Naive thymus-derived CD4-positive, alpha-beta T cell (primary cell): Measurements from ENCODE around the gene PCBP3. TPM values are rescaled to one million over a fixed set of nuclear protein-coding genes. Genes with fewer than 3 reads are reported as not detected.
A peak's percentile ranks its signal among the peaks of the same experiment; 100 is the strongest.
"Not testable (repeated sequence)": the region's sequence is repeated elsewhere in the genome, so short reads cannot be mapped to it uniquely, and the experiment has no call there.

Experiments used
- ATAC-seq: fragments of 150-1000 bp; cut with Tn5 transposase; 2 replicates; pipeline ENCODE4 v1.10.0; 2021; ENCODE audit warnings: mild to moderate bottlenecking, moderate library complexity
- CTCF ChIA-PET: fragments of 350-600 bp; sonication (Branson Sonifier 250); formaldehyde crosslinking; loops from one replicate; lab custom pipeline; 2021; ENCODE audit warnings: antibody characterized with exemption; lab: Charles Lee
- POLR2A ChIA-PET: fragments of 350-600 bp; sonication (Branson Sonifier 250); formaldehyde crosslinking; loops from one replicate; lab custom pipeline; 2021; ENCODE audit warnings: antibody characterized with exemption, inconsistent platforms; lab: Charles Lee
- DNase-seq, 9 donors: peaks; one replicate each; pipeline versions ENCODE4 v3.0.0 to v3.0.0-alpha.2; 2020 to 2022; ENCODE audit warnings: mixed read lengths in 1 of 9
- H3K27ac ChIP-seq: one replicate; pipeline ENCODE4 v1.7.0; 2013; ENCODE audit warnings: mild to moderate bottlenecking, low read depth, low read length, moderate library complexity
- H3K27me3 ChIP-seq, 2 donors: one replicate each; pipeline ENCODE4 v1.7.0; 2013; ENCODE audit warnings: low read length in 2 of 2, mild to moderate bottlenecking in 2 of 2, moderate library complexity in 2 of 2; ENCODE audit not compliant: control insufficient read depth in 2 of 2, insufficient read depth in 2 of 2
- H3K36me3 ChIP-seq, 3 experiments: 1 replicate in 2 of 3; 2 replicates in 1 of 3; pipeline ENCODE4 v1.7.0; 2013; ENCODE audit warnings: low read length in 3 of 3, mild to moderate bottlenecking in 3 of 3, moderate library complexity in 1 of 3; ENCODE audit not compliant: insufficient read depth in 3 of 3, control insufficient read depth in 2 of 3
- H3K4me1 ChIP-seq, 2 donors: one replicate each; pipeline ENCODE4 v1.7.0; 2013; ENCODE audit warnings: low read length in 2 of 2, mild to moderate bottlenecking in 2 of 2, moderate library complexity in 1 of 2; ENCODE audit not compliant: control insufficient read depth in 2 of 2, insufficient read depth in 2 of 2
- H3K4me3 ChIP-seq: 2 replicates; pipeline ENCODE4 v1.7.0; 2013; ENCODE audit warnings: mild to moderate bottlenecking, low read length
- H3K9me3 ChIP-seq, 3 experiments: 1 replicate in 2 of 3; 2 replicates in 1 of 3; pipeline ENCODE4 v1.7.0; 2013; ENCODE audit warnings: low read length in 3 of 3; ENCODE audit not compliant: control insufficient read depth in 2 of 3
- H3K27ac Mint-ChIP-seq, 9 donors: one replicate each; pipeline ENCODE4 v1.8.0; 2020 to 2022; ENCODE audit warnings: mixed read lengths in 9 of 9, mild to moderate bottlenecking in 8 of 9, moderate library complexity in 5 of 9, inconsistent platforms in 2 of 9
- H3K27me3 Mint-ChIP-seq, 5 donors: one replicate each; pipeline ENCODE4 v1.8.0; 2021 to 2022; ENCODE audit warnings: mixed read lengths in 5 of 5, mild to moderate bottlenecking in 1 of 5
- H3K36me3 Mint-ChIP-seq, 5 donors: one replicate each; pipeline ENCODE4 v1.8.0; 2020 to 2022; ENCODE audit warnings: mixed read lengths in 5 of 5, mild to moderate bottlenecking in 3 of 5, inconsistent platforms in 1 of 5
- H3K4me1 Mint-ChIP-seq, 7 donors: one replicate each; pipeline ENCODE4 v1.8.0; 2020 to 2022; ENCODE audit warnings: mixed read lengths in 7 of 7, mild to moderate bottlenecking in 3 of 7, inconsistent platforms in 1 of 7
- H3K4me3 Mint-ChIP-seq, 10 donors: one replicate each; pipeline ENCODE4 v1.8.0; 2020 to 2022; ENCODE audit warnings: mild to moderate bottlenecking in 10 of 10, mixed read lengths in 10 of 10, moderate library complexity in 6 of 10, inconsistent platforms in 2 of 10
- H3K9me3 Mint-ChIP-seq, 11 donors: one replicate each; pipeline ENCODE4 v1.8.0; 2020 to 2022; ENCODE audit warnings: mixed read lengths in 11 of 11, mild to moderate bottlenecking in 4 of 11, inconsistent platforms in 1 of 11, moderate library complexity in 1 of 11
- intact Hi-C, 2 donors: fragments of 100-400 bp; cut with micrococcal nuclease; formaldehyde crosslinking; loops; one replicate each; pipeline ENCODE4 v1.15.1; 2023
- polyA plus RNA-seq, 2 donors: library from polyadenylated mRNA; unstranded; fragments of 300-500 nt; fragmentation: Illumina TruSeq; gene quantifications; one replicate each; pipeline ENCODE4 v1.2.3, GENCODE V29; 2021
- total RNA-seq, 6 experiments: library from RNA in 5 of 6; stranded (reverse) in 5 of 6; gene quantifications; 1 replicate in 5 of 6; 2 replicates in 1 of 6; pipeline ENCODE4 v1.2.3 and lab custom pipeline; 2021 to 2026

PCBP3 gene
- total and polyA plus RNA-seq, 7 experiments from 2014 or later: 1.2 to 5.2 (median 1.6) TPM

DNA sequence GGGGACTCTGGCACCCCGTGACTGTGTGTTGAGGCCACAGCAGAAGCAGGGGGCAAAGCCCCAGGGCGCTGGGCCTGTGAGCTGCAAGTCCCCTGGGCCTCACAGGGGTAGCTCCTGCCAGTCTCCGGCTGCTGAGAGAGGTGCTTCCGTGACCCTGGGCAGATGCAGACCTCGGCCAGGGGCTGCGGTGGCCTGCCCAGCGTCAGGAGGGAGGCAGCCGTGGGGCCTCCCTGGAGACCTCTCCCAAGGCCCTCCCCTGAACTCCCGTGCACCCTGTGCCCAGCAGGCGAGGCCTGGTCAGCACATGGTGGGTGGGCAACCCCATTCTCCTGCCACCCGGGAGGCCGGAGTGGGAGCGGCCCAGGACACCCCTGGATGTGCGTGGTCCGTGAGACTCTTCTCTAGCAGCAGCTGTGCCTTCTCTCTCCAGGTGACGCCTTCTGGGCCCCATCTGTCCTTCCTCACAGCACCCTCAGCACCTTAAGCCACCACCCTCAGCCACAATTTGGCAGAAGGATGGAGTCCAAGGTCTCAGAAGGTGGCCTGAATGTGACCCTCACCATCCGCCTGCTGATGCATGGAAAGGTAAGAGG is 252.3 kb downstream of the PCBP3 start:
- intact Hi-C loops: no loop called here
- peaks cover 0 to 5% (median 0%) of the 10 kb centered on the region in 5 donors for H3K27me3 Mint-ChIP-seq
- ChIA-PET POLR2A (no interaction called here), CTCF (no interaction called here)
- Histone ChIP-seq H3K27ac (no peak overlapping the region), H3K4me3 (no peak overlapping the region), H3K36me3 (no peaks in the 10 kb centered on the region), H3K27me3 (no peaks in the 10 kb centered on the region), H3K9me3 (no peaks in the 10 kb centered on the region), H3K4me1 (peaks cover 10 to 25% of the 10 kb centered on the region in 2 donors)
- DNase-seq (no peak), ATAC-seq (no peak)
- no peak overlapping the region for H3K4me3 Mint-ChIP-seq
- peaks cover 14 to 32% (median 30%) of the 10 kb centered on the region in 7 donors for H3K4me1 Mint-ChIP-seq
- no peaks in the 10 kb centered on the region for H3K36me3 Mint-ChIP-seq
- H3K27ac Mint-ChIP-seq: no peak overlapping the region
- no peaks in the 10 kb centered on the region for H3K9me3 Mint-ChIP-seq

DNA sequence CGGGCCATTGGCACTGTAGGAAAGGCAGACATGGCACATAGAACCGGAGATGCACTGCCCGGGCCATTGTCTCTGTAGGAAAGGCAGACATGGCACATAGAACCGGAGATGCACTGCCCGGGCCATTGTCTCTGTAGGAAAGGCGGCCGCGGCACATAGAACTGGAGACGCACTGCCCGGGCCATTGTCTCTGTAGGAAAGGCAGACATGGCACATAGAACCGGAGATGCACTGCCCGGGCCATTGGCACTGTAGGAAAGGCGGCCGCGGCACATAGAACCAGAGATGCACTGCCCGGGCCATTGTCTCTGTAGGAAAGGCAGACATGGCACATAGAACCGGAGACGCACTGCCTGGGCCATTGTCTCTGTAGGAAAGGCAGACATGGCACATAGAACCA is 252.9 kb downstream of the PCBP3 start:
- H3K36me3 Mint-ChIP-seq, H3K36me3 ChIP-seq, intact Hi-C loops, DNase-seq, H3K27ac ChIP-seq, POLR2A ChIA-PET, H3K9me3 Mint-ChIP-seq, H3K4me3 ChIP-seq, ATAC-seq, H3K27ac Mint-ChIP-seq, H3K27me3 Mint-ChIP-seq, H3K9me3 ChIP-seq, H3K4me3 Mint-ChIP-seq, H3K27me3 ChIP-seq, CTCF ChIA-PET: not testable (repeated sequence)
- H3K4me1 ChIP-seq: peaks cover 9 to 19% of the 10 kb centered on the region in 2 donors
- H3K4me1 Mint-ChIP-seq: peaks cover 11 to 26% (median 25%) of the 10 kb centered on the region in 7 donors

DNA sequence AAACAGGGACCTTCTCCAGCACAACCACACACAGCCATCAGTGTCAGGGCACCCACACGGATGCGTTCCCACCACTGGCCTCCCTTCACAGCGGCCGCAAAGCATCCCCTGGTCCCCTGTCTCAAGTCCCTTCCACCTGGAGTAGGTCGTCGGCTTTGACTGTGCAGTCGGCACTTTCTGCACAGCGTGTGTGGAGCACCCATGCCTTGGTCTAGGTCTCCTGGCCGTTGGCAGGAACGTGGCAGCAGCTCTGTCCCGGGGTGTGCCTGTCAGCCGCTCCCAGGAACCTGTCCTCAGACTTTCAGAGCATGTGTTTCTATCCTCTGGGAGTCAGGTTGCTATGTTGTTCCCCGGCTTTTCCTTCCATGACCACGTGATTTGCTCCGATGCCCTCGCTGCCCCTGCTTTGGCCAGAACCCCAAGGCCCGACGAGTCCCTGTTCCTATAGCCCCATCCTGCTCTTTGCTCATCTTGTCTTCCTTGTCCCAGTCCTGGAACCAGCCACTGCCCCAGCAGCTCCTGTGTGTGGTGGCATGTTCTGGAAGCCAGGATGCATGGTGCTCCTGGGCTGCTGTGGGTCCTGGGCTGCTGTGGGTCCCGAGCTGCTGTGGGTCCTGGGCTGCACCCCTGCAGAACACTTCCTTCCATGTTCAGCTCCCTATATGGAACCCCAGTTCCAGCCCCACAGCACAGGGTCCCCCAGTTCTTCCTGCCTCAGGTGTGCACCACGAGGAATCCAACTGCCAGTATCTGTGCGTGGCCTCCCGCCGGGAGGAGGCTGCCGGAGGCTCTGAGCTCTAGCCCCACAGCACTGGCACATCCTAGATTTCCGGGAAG is 253.9 kb downstream of the PCBP3 start:
- no peaks in the 10 kb centered on the region for H3K27me3 Mint-ChIP-seq
- Histone ChIP-seq H3K27me3 (no peaks in the 10 kb centered on the region), H3K9me3 (no peaks in the 10 kb centered on the region), H3K4me1 (peaks cover 4 to 10% of the 10 kb centered on the region in 2 donors), H3K27ac (no peak overlapping the region), H3K4me3 (no peak overlapping the region), H3K36me3 (no peaks in the 10 kb centered on the region)
- DNase-seq: no peak
- H3K4me1 Mint-ChIP-seq: peaks cover 7 to 16% (median 15%) of the 10 kb centered on the region in 7 donors
- ChIA-PET POLR2A (no interaction called here), CTCF (no interaction called here)
- H3K27ac Mint-ChIP-seq: peak overlapping the region in 2 of 9 donors; percentile 32 to 49
- H3K36me3 Mint-ChIP-seq: no peaks in the 10 kb centered on the region
- intact Hi-C loops: no loop called here
- H3K9me3 Mint-ChIP-seq: no peaks in the 10 kb centered on the region
- ATAC-seq: no peak
- no peak overlapping the region for H3K4me3 Mint-ChIP-seq

DNA sequence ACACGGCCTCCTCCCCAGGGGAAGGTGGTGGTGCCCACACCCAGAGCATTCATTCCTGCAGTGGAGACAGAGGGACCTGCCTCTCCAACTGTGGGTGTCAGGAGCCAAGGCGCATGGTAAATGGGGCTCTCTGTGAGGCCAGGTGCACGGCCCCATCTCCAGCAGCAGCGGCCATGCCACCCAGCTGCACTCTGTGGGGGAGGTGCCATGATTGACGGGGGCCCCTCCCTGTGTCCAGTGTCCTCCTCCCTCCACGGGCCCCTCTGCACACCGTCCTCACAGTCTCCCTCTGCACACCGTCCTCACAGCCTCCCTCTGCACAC is 254.5 kb downstream of the PCBP3 start:
- intact Hi-C loops: no loop called here
- Mint-ChIP-seq H3K27me3 (no peaks in the 10 kb centered on the region), H3K27ac (no peak overlapping the region), H3K4me3 (no peak overlapping the region), H3K9me3 (no peaks in the 10 kb centered on the region), H3K36me3 (no peaks in the 10 kb centered on the region), H3K4me1 (peaks cover 2 to 11% (median 9%) of the 10 kb centered on the region in 7 donors)
- Histone ChIP-seq H3K4me1 (peaks cover under 1 to 4% of the 10 kb centered on the region in 2 donors), H3K4me3 (no peak overlapping the region), H3K27ac (no peak overlapping the region), H3K36me3 (no peaks in the 10 kb centered on the region), H3K9me3 (no peaks in the 10 kb centered on the region), H3K27me3 (no peaks in the 10 kb centered on the region)
- DNase-seq (no peak), ATAC-seq (no peak)
- POLR2A ChIA-PET: no interaction called here
- CTCF ChIA-PET: no interaction called here

- H3K9me3 ChIP-seq: no peaks in the 10 kb centered on the region
- no peaks in the 10 kb centered on the region for H3K9me3 Mint-ChIP-seq
- H3K4me3 Mint-ChIP-seq: no peak overlapping the region
- no peak overlapping the region for H3K27ac Mint-ChIP-seq
- H3K27ac ChIP-seq: no peak overlapping the region
- peaks cover 0 to 5% (median 0%) of the 10 kb centered on the region in 5 donors for H3K36me3 Mint-ChIP-seq
- H3K36me3 ChIP-seq: no peaks in the 10 kb centered on the region
- H3K4me1 ChIP-seq: no peaks in the 10 kb centered on the region
- intact Hi-C loops: no loop called here
- no peak overlapping the region for H3K4me3 ChIP-seq
- no peaks in the 10 kb centered on the region for H3K27me3 ChIP-seq
- ChIA-PET POLR2A (no interaction called here), CTCF (no interaction called here)
- ATAC-seq (no peak), DNase-seq (no peak)
- H3K4me1 Mint-ChIP-seq: peaks cover 0 to 7% (median 6%) of the 10 kb centered on the region in 7 donors
- no peaks in the 10 kb centered on the region for H3K27me3 Mint-ChIP-seq
Measured at GRCh38 chr21:45898781-45899180, 255.3 kb downstream of the PCBP3 start.

DNA sequence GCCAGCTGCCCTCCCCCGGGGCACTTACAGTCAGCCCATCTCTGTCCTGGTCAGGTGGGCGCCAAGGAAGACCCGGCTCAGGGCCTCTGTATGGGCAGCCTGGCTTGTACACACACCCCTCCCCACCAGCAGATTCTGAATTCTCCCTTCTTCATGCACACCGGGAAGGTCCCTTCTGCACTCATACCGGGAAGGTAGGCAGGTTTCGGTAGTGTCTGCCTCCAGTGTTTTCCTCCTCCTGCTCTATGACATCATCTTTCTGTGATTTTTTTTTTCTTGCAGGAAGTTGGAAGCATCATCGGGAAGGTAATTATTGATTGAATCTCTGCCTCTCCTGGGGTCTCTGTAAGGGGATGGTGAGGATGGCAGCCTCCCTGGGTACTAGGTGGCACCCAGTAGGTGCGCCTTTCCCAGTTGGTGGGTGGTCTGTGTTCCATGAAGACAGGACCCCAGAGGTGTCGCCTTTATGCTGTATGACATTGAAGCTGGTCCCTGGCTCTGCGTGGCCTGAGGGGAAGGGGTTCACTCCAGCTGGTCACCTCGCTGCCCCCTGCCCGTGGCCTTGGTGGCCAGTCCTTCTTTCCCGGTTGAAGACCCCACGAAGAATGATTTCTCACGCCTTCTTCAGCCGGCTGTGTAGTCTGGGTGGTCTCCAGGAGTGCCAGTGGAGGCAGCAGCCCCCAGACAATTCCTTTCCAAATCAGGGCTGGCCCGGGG is 255.9 kb downstream of the PCBP3 start:
- intact Hi-C loops: no loop called here
- Mint-ChIP-seq H3K27ac (peak overlapping the region in 1 of 9 donors; percentile 62), H3K9me3 (no peaks in the 10 kb centered on the region), H3K4me1 (peaks cover 0 to 7% (median 1%) of the 10 kb centered on the region in 7 donors), H3K4me3 (no peak overlapping the region), H3K27me3 (no peaks in the 10 kb centered on the region), H3K36me3 (peaks cover 0 to 5% (median 0%) of the 10 kb centered on the region in 5 donors)
- Histone ChIP-seq H3K9me3 (no peaks in the 10 kb centered on the region), H3K36me3 (no peaks in the 10 kb centered on the region), H3K27ac (no peak overlapping the region), H3K4me3 (no peak overlapping the region), H3K27me3 (no peaks in the 10 kb centered on the region), H3K4me1 (no peaks in the 10 kb centered on the region)
- DNase-seq (no peak), ATAC-seq (no peak)
- ChIA-PET CTCF (no interaction called here), POLR2A (no interaction called here)
